IgD-negative memory B cell (primary cell): ENCODE measurements around the gene APP. TPM values are rescaled to one million over a fixed set of nuclear protein-coding genes. Genes with fewer than 3 reads are reported as not detected.
"Not testable (repeated sequence)": the region's sequence is repeated elsewhere in the genome, so short reads cannot be mapped to it uniquely, and the experiment has no call there.

Experiments used
- H3K27ac Mint-ChIP-seq, 3 donors: one replicate each; pipeline ENCODE4 v1.8.0; 2020 to 2022; ENCODE audit warnings: mild to moderate bottlenecking in 3 of 3, mixed read lengths in 3 of 3, moderate library complexity in 1 of 3
- H3K27me3 Mint-ChIP-seq: one replicate; pipeline ENCODE4 v1.8.0; 2021; ENCODE audit warnings: mixed read lengths
- H3K36me3 Mint-ChIP-seq: one replicate; pipeline ENCODE4 v1.8.0; 2020; ENCODE audit warnings: mild to moderate bottlenecking, mixed read lengths
- H3K4me1 Mint-ChIP-seq, 3 donors: one replicate each; pipeline ENCODE4 v1.8.0; 2020 to 2022; ENCODE audit warnings: mixed read lengths in 3 of 3, mild to moderate bottlenecking in 1 of 3
- H3K4me3 Mint-ChIP-seq, 4 donors: one replicate each; pipeline ENCODE4 v1.8.0; 2020 to 2022; ENCODE audit warnings: mild to moderate bottlenecking in 4 of 4, mixed read lengths in 4 of 4, moderate library complexity in 3 of 4
- H3K9me3 Mint-ChIP-seq, 3 donors: one replicate each; pipeline ENCODE4 v1.8.0; 2020 to 2021; ENCODE audit warnings: mixed read lengths in 3 of 3, mild to moderate bottlenecking in 1 of 3
- polyA plus RNA-seq: library from polyadenylated mRNA; unstranded; fragments of 300-500 nt; fragmentation: Illumina TruSeq; gene quantifications from one replicate; pipeline ENCODE4 v1.2.3, GENCODE V29; 2021

APP gene
- polyA plus RNA-seq, 1 donor from 2014 or later, result 12.5 TPM

- H3K27ac Mint-ChIP-seq, result no peak overlapping the region
- H3K27me3 Mint-ChIP-seq, result no peaks in the 10 kb centered on the region
These were observed 142.4 kb downstream of the APP start for GRCh38 chr21:26028183-26028582.

GRCh38 chr21:26027696-26028095, 142.9 kb downstream of the APP start:
- H3K27ac Mint-ChIP-seq, result no peak overlapping the region
- no peaks in the 10 kb centered on the region for H3K27me3 Mint-ChIP-seq
- H3K9me3 Mint-ChIP-seq, result peaks cover 0 to under 1% (median under 1%) of the 10 kb centered on the region in 3 donors
- H3K4me3 Mint-ChIP-seq, result no peak overlapping the region
- no peaks in the 10 kb centered on the region for H3K4me1 Mint-ChIP-seq
- no peaks in the 10 kb centered on the region for H3K36me3 Mint-ChIP-seq

More at GRCh38 chr21:26028183-26028582, 142.4 kb downstream of the APP start:
- Mint-ChIP-seq H3K36me3 (no peaks in the 10 kb centered on the region), H3K4me3 (no peak overlapping the region), H3K4me1 (no peaks in the 10 kb centered on the region), H3K9me3 (peaks cover 0 to 3% (median 2%) of the 10 kb centered on the region in 3 donors)

- H3K4me1 Mint-ChIP-seq, result no peaks in the 10 kb centered on the region
- H3K9me3 Mint-ChIP-seq, result no peaks in the 10 kb centered on the region
- H3K4me3 Mint-ChIP-seq, result no peak overlapping the region
- peaks cover 6% of the 10 kb centered on the region for H3K36me3 Mint-ChIP-seq
- no peaks in the 10 kb centered on the region for H3K27me3 Mint-ChIP-seq
- H3K27ac Mint-ChIP-seq, result no peak overlapping the region
These were observed 144.7 kb downstream of the APP start for GRCh38 chr21:26025536-26026512.

GRCh38 chr21:26023406-26023805, 147.2 kb downstream of the APP start:
- not testable (repeated sequence) for H3K4me1 Mint-ChIP-seq, H3K9me3 Mint-ChIP-seq, H3K36me3 Mint-ChIP-seq, H3K27me3 Mint-ChIP-seq, H3K27ac Mint-ChIP-seq, H3K4me3 Mint-ChIP-seq

GRCh38 chr21:26022598-26023337, 147.8 kb downstream of the APP start:
- not testable (repeated sequence) for H3K27me3 Mint-ChIP-seq, H3K27ac Mint-ChIP-seq, H3K4me3 Mint-ChIP-seq, H3K9me3 Mint-ChIP-seq, H3K4me1 Mint-ChIP-seq, H3K36me3 Mint-ChIP-seq

GRCh38 chr21:26020510-26020909, 150.1 kb downstream of the APP start:
- H3K36me3 Mint-ChIP-seq, result peaks cover 8% of the 10 kb centered on the region
- H3K4me1 Mint-ChIP-seq, result no peaks in the 10 kb centered on the region
- H3K9me3 Mint-ChIP-seq, result no peaks in the 10 kb centered on the region
- H3K4me3 Mint-ChIP-seq, result no peak overlapping the region
- no peaks in the 10 kb centered on the region for H3K27me3 Mint-ChIP-seq
- H3K27ac Mint-ChIP-seq, result no peak overlapping the region

GRCh38 chr21:26020081-26020480, 150.5 kb downstream of the APP start:
- Mint-ChIP-seq H3K4me1 (no peaks in the 10 kb centered on the region), H3K4me3 (no peak overlapping the region), H3K27me3 (no peaks in the 10 kb centered on the region), H3K36me3 (peaks cover 8% of the 10 kb centered on the region), H3K27ac (no peak overlapping the region), H3K9me3 (no peaks in the 10 kb centered on the region)

- Mint-ChIP-seq H3K4me1 (no peaks in the 10 kb centered on the region), H3K36me3 (peaks cover 8% of the 10 kb centered on the region), H3K9me3 (no peaks in the 10 kb centered on the region), H3K27me3 (no peaks in the 10 kb centered on the region), H3K4me3 (no peak overlapping the region), H3K27ac (no peak overlapping the region)
These were observed 151.3 kb downstream of the APP start for GRCh38 chr21:26019236-26019635.

GRCh38 chr21:26013970-26014369, 156.6 kb downstream of the APP start:
- Mint-ChIP-seq H3K27ac (no peak overlapping the region), H3K9me3 (no peaks in the 10 kb centered on the region), H3K4me3 (no peak overlapping the region), H3K27me3 (no peaks in the 10 kb centered on the region), H3K4me1 (no peaks in the 10 kb centered on the region), H3K36me3 (peaks cover 2% of the 10 kb centered on the region)

- not testable (repeated sequence) for H3K27me3 Mint-ChIP-seq, H3K4me1 Mint-ChIP-seq, H3K9me3 Mint-ChIP-seq, H3K27ac Mint-ChIP-seq, H3K4me3 Mint-ChIP-seq, H3K36me3 Mint-ChIP-seq
These were observed 158.1 kb downstream of the APP start for GRCh38 chr21:26012482-26012881.

- no peak overlapping the region for H3K4me3 Mint-ChIP-seq
- no peaks in the 10 kb centered on the region for H3K36me3 Mint-ChIP-seq
- H3K27me3 Mint-ChIP-seq, result no peaks in the 10 kb centered on the region
- H3K9me3 Mint-ChIP-seq, result no peaks in the 10 kb centered on the region
- H3K27ac Mint-ChIP-seq, result no peak overlapping the region
- H3K4me1 Mint-ChIP-seq, result no peaks in the 10 kb centered on the region
These were observed 159.2 kb downstream of the APP start for GRCh38 chr21:26011292-26011940.

- no peak overlapping the region for H3K27ac Mint-ChIP-seq
- H3K4me3 Mint-ChIP-seq, result no peak overlapping the region
- H3K4me1 Mint-ChIP-seq, result no peaks in the 10 kb centered on the region
- H3K36me3 Mint-ChIP-seq, result no peaks in the 10 kb centered on the region
- no peaks in the 10 kb centered on the region for H3K9me3 Mint-ChIP-seq
- no peaks in the 10 kb centered on the region for H3K27me3 Mint-ChIP-seq
These were observed 162.5 kb downstream of the APP start for GRCh38 chr21:26007951-26008498.

GRCh38 chr21:26005464-26005863, 165.1 kb downstream of the APP start:
- peaks cover 0 to 4% (median 0%) of the 10 kb centered on the region in 3 donors for H3K4me1 Mint-ChIP-seq
- peaks cover 4% of the 10 kb centered on the region for H3K36me3 Mint-ChIP-seq
- H3K27me3 Mint-ChIP-seq, result no peaks in the 10 kb centered on the region
- H3K4me3 Mint-ChIP-seq, result no peak overlapping the region
- no peaks in the 10 kb centered on the region for H3K9me3 Mint-ChIP-seq
- H3K27ac Mint-ChIP-seq, result no peak overlapping the region

- no peaks in the 10 kb centered on the region for H3K9me3 Mint-ChIP-seq
- peaks cover 0 to 7% (median 4%) of the 10 kb centered on the region in 3 donors for H3K4me1 Mint-ChIP-seq
- H3K4me3 Mint-ChIP-seq, result no peak overlapping the region
- no peak overlapping the region for H3K27ac Mint-ChIP-seq
- peaks cover 4% of the 10 kb centered on the region for H3K36me3 Mint-ChIP-seq
- H3K27me3 Mint-ChIP-seq, result no peaks in the 10 kb centered on the region
These were observed 167.2 kb downstream of the APP start for GRCh38 chr21:26003404-26003803.

GRCh38 chr21:26001356-26001755, 169.2 kb downstream of the APP start:
- peaks cover 4% of the 10 kb centered on the region for H3K36me3 Mint-ChIP-seq
- H3K9me3 Mint-ChIP-seq, result no peaks in the 10 kb centered on the region
- H3K4me3 Mint-ChIP-seq, result no peak overlapping the region
- H3K27me3 Mint-ChIP-seq, result no peaks in the 10 kb centered on the region
- peaks cover 0 to 7% (median 4%) of the 10 kb centered on the region in 3 donors for H3K4me1 Mint-ChIP-seq
- no peak overlapping the region for H3K27ac Mint-ChIP-seq
